ENCODE data around the gene EXOSC2.
A peak's percentile ranks its signal among the peaks of the same experiment; 100 is the strongest.
"Not testable (repeated sequence)": the region's sequence is repeated elsewhere in the genome, so short reads cannot be mapped to it uniquely, and the experiment has no call there.

The EXOSC2 gene

DNA sequence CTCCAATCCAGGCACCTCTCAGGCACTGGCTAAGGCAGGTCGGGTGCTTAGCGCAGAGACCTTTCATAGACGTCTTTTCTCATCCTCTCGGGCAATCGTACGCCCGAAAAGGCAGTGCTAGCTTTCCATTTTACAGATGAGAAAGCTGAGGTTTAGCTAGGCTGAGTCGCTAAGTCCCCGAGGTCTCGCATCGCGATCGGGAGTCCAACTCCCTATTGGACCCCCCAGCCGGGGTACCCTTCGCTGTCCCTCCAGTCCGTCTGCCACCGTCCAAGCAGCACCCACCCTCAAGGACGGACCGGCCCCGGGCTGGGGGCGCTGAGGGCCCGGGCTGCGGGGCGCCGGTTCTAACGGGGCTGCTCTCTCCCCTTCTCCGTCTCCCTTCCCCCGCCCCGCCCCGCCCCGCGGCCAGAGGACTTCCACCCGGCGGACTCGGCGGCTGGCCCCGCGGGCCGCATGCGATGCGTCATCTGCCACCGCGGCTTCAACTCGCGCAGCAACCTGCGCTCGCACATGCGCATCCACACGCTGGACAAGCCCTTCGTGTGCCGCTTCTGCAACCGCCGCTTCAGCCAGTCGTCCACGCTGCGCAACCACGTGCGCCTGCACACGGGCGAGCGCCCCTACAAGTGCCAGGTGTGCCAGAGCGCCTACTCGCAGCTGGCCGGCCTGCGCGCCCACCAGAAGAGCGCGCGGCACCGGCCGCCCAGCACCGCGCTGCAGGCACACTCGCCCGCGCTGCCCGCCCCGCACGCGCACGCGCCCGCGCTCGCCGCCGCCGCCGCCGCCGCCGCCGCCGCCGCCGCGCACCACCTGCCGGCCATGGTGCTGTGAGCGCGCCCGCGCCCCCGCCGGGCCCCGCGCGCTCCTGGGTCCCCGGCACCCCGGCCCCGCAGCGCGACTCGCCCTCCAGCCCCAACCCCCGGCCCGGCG is 12.5 kb upstream of the EXOSC2 start:
- Histone ChIP-seq H3K4me3 (ENCODE audit: low read depth, low read length) (peak overlapping the region; percentile 48), H3K27me3 (replicated peaks) (peaks cover 7% of the 10 kb centered on the region), H3K27ac (no peak overlapping the region), H3K36me3 (replicated peaks) (no peaks in the 10 kb centered on the region)
- TF ChIP-seq, protein P1, sequence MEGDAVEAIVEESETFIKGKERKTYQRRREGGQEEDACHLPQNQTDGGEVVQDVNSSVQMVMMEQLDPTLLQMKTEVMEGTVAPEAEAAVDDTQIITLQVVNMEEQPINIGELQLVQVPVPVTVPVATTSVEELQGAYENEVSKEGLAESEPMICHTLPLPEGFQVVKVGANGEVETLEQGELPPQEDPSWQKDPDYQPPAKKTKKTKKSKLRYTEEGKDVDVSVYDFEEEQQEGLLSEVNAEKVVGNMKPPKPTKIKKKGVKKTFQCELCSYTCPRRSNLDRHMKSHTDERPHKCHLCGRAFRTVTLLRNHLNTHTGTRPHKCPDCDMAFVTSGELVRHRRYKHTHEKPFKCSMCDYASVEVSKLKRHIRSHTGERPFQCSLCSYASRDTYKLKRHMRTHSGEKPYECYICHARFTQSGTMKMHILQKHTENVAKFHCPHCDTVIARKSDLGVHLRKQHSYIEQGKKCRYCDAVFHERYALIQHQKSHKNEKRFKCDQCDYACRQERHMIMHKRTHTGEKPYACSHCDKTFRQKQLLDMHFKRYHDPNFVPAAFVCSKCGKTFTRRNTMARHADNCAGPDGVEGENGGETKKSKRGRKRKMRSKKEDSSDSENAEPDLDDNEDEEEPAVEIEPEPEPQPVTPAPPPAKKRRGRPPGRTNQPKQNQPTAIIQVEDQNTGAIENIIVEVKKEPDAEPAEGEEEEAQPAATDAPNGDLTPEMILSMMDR (IDR thresholded peaks at IDR 0.05; ENCODE audit: low read depth, low read length, missing control alignments), result no peak
- DNase-seq, result peak; percentile 76
- in situ Hi-C loops (cut with HindIII; ENCODE audit: low pct_ligation_motif_present, low sequenced_read_pairs), result no loop called here

DNA sequence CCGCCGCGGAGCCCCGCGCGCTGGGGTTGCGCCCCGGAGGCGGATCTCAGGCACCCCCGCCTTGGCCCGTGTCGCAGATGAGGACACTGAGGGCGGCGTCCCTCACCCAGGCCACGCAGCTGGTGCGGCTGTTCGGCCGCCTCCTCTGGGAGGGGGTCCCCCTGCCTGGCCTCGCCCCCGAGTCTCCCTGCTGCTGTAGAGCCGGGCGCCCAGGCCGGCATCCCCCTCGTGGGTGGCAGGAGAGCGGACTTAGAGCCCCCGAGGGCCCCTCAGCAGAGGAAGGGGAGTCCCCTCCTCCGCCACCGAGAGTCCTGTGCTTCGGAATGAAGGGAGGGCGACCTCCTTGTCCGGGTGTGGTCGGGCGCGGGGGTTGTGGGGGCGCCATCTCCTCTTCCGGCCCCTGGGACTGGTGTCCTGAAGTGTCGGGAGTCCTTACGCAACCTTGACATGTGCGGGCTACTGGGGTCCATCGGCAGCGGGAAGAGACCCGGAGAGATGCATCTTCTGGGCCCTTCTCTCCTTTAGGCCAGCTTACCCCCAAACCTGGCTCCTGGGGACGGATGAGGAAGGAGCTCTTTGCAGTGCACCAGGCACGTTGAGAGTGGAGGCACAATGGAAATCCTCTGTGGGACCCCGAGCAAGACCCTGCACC is 11.7 kb upstream of the EXOSC2 start:
- in situ Hi-C loops (cut with HindIII; ENCODE audit: low pct_ligation_motif_present, low sequenced_read_pairs), result no loop called here
- H3K27ac ChIP-seq, result no peak overlapping the region
- peaks cover 7% of the 10 kb centered on the region for H3K27me3 ChIP-seq (replicated peaks)
- peak overlapping the region; percentile 45 for H3K4me3 ChIP-seq (ENCODE audit: low read depth, low read length)
- TF ChIP-seq, protein P1 (IDR thresholded peaks at IDR 0.05; ENCODE audit: low read depth, low read length, missing control alignments), result no peak
- DNase-seq, result no peak
- H3K36me3 ChIP-seq (replicated peaks), result no peaks in the 10 kb centered on the region

DNA sequence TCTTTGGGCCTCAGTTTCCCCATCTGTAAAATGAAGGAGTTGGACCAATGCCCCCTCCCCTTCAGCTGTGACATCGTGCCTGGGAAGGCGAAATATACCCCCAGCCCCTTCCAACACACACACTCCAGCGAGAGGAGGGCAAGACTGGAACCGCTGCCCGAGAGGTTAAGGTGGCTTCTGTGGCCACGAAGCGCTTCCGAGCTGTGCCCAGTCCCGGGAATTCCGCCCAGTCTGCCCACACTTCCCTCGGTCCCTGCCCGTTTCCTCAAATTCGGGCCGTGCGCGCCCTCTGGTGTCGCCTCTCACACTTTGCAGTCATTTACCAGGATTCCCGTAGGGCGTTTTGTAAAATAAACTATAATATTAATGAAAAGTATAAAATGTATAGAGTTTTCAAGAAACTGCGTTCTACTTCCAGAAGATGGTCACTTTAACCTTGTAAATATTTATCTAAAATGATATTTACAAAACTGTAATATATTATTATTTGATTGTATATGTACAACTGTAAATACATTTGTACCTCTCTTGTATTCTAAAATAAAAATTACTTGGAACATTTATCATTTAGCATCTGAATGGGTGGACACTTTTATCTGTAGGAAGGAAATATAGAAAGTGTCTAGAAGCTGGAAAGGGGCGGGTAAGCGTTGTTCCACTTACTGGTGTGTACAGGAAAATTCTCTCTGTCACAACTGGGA is 11.0 kb upstream of the EXOSC2 start:
- Histone ChIP-seq H3K27ac (no peak overlapping the region), H3K4me3 (ENCODE audit: low read depth, low read length) (no peak overlapping the region), H3K27me3 (replicated peaks) (peaks cover 7% of the 10 kb centered on the region), H3K36me3 (replicated peaks) (no peaks in the 10 kb centered on the region)
- TF ChIP-seq, protein P1 (IDR thresholded peaks at IDR 0.05; ENCODE audit: low read depth, low read length, missing control alignments), result peak; percentile 87
- in situ Hi-C loops (cut with HindIII; ENCODE audit: low pct_ligation_motif_present, low sequenced_read_pairs), result no loop called here
- peak; percentile 42 for DNase-seq

GRCh38 chr9:130685104-130685503 is 8.5 kb upstream of the EXOSC2 start:
- in situ Hi-C loops (cut with HindIII; ENCODE audit: low pct_ligation_motif_present, low sequenced_read_pairs), result no loop called here
- peaks cover 3% of the 10 kb centered on the region for H3K27me3 ChIP-seq (replicated peaks)
- no peak for DNase-seq
- H3K36me3 ChIP-seq (replicated peaks), result no peaks in the 10 kb centered on the region
- H3K4me3 ChIP-seq (ENCODE audit: low read depth, low read length), result no peak overlapping the region
- TF ChIP-seq, protein P1 (IDR thresholded peaks at IDR 0.05; ENCODE audit: low read depth, low read length, missing control alignments), result no peak
- H3K27ac ChIP-seq, result no peak overlapping the region

- in situ Hi-C loops (cut with HindIII; ENCODE audit: low pct_ligation_motif_present, low sequenced_read_pairs); DNase-seq; H3K4me3 ChIP-seq (ENCODE audit: low read depth, low read length); H3K36me3 ChIP-seq (replicated peaks); H3K27me3 ChIP-seq (replicated peaks); H3K27ac ChIP-seq: not testable (repeated sequence)
Measured at GRCh38 chr9:130685945-130686344, 7.6 kb upstream of the EXOSC2 start.

- TF ChIP-seq, protein P1 (IDR thresholded peaks at IDR 0.05; ENCODE audit: low read depth, low read length, missing control alignments), result no peak
- H3K36me3 ChIP-seq (replicated peaks), result no peaks in the 10 kb centered on the region
- in situ Hi-C loops (cut with HindIII; ENCODE audit: low pct_ligation_motif_present, low sequenced_read_pairs), result no loop called here
- no peak overlapping the region for H3K27ac ChIP-seq
- no peak overlapping the region for H3K4me3 ChIP-seq (ENCODE audit: low read depth, low read length)
- no peak for DNase-seq
- no peaks in the 10 kb centered on the region for H3K27me3 ChIP-seq (replicated peaks)
Measured at GRCh38 chr9:130687615-130688014, 6.0 kb upstream of the EXOSC2 start.
